Measurements from ENCODE around the gene DDIT4L.

DNA sequence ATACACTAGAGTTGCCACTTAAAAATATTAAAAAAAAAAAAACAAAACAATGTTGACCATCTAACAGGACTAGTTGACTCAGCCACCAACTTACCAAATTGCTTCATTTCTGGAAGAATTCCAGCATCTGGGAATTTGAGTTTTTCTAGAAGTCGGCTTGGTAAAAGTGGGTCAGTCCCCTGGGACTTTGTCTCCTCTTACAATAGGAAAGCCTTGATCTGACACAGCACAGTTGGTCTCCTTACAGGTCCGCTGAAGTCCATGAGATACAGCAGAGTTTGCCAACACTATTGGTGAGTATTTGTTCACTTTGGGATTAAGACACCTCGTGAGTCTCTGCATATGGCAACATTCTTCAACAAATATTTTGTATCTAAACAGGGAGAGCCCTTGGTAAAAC is 18.2 kb upstream of the DDIT4L start:
- no peak for TF ChIP-seq POLR2A (IDR thresholded peaks at IDR 0.05)
- TF ChIP-seq, protein P1, sequence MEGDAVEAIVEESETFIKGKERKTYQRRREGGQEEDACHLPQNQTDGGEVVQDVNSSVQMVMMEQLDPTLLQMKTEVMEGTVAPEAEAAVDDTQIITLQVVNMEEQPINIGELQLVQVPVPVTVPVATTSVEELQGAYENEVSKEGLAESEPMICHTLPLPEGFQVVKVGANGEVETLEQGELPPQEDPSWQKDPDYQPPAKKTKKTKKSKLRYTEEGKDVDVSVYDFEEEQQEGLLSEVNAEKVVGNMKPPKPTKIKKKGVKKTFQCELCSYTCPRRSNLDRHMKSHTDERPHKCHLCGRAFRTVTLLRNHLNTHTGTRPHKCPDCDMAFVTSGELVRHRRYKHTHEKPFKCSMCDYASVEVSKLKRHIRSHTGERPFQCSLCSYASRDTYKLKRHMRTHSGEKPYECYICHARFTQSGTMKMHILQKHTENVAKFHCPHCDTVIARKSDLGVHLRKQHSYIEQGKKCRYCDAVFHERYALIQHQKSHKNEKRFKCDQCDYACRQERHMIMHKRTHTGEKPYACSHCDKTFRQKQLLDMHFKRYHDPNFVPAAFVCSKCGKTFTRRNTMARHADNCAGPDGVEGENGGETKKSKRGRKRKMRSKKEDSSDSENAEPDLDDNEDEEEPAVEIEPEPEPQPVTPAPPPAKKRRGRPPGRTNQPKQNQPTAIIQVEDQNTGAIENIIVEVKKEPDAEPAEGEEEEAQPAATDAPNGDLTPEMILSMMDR (IDR thresholded peaks at IDR 0.05), result no peak
